Right lobe of liver (tissue), 4 donors: Measurements from ENCODE around the gene ATG2A.

ENCODE experiments used
- POLR2A ChIP-seq: fragments of 450-650 bp; IDR thresholded peaks from one replicate; pipeline ENCODE4 v1.6.1; 2017; ENCODE audit warnings: antibody characterized with exemption, mild to moderate bottlenecking
- TF ChIP-seq, protein P1 (sequence below), 4 donors: fragments of 200-600 bp in 3 of 4; fragments of 450-650 bp in 1 of 4; IDR thresholded peaks; one replicate each; pipeline versions ENCODE4 v1.5.1 to v1.8.0; 2016 to 2022; ENCODE audit warnings: antibody characterized with exemption in 4 of 4, mild to moderate bottlenecking in 2 of 4
- donor health status: DM: no; HTN: no; CAD: no.
- donor health status: DM: no; HTN: no; CAD: no.
- donor health status: DM: no; HTN: yes; CAD: no.

DNA sequence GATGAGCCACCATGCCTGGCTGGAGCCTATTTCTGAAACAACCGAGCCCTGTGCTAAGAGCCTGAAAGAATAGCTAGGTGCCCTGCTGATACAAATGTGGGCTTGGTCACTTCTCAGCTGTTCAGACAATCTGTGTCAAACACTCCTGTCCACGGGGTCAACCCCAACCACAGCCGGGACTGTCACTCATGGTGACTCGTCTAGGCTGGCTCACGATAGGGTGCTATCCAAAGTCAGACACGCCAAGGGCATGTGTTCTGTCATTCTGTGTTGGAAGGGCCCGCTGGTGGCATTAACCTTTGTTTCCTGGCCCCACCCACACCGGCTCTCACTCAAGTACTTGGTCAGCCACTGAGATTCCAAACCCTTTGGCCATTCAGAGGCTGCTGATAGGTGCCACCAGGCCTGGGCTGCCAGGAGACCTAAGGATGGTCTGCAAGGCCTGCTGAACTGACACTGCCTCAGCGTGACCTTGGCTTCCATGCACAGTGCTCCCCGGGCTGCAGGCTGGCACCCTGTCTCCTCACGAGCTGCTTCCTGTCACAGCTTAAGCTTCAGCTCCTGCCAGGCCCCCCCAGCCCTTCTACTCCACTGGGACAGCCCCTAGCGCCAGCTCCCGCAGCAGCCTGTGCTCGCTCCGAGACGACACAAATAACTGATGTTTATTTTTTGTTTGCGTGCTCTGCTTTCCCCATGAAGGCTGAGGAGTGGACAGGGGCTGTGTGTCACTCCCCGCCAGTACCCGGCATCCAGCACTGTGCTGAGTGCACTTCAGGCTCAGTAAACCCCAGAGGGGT lies 58.3 kb downstream of the ATG2A start:
- TF ChIP-seq, protein P1, sequence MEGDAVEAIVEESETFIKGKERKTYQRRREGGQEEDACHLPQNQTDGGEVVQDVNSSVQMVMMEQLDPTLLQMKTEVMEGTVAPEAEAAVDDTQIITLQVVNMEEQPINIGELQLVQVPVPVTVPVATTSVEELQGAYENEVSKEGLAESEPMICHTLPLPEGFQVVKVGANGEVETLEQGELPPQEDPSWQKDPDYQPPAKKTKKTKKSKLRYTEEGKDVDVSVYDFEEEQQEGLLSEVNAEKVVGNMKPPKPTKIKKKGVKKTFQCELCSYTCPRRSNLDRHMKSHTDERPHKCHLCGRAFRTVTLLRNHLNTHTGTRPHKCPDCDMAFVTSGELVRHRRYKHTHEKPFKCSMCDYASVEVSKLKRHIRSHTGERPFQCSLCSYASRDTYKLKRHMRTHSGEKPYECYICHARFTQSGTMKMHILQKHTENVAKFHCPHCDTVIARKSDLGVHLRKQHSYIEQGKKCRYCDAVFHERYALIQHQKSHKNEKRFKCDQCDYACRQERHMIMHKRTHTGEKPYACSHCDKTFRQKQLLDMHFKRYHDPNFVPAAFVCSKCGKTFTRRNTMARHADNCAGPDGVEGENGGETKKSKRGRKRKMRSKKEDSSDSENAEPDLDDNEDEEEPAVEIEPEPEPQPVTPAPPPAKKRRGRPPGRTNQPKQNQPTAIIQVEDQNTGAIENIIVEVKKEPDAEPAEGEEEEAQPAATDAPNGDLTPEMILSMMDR (IDR thresholded peaks at IDR 0.05): no peak
- TF ChIP-seq POLR2A: no peak
